PC-9 (cell line): ENCODE data around the gene CNTN5. TPM values are rescaled to one million over a fixed set of nuclear protein-coding genes. Genes with fewer than 3 reads are reported as not detected.

ENCODE experiments used
- BruUV-seq: library from RNA; stranded (reverse); fragments of 400-500 nt; replicated peaks from 2 replicates; lab custom pipeline; 2021; lab: Mats Ljungman, UMichigan
- CTCF ChIA-PET: fragments of 300-600 bp; sonication (Branson Sonifier 250); formaldehyde crosslinking; loops from one replicate; lab custom pipeline; 2022; ENCODE audit warnings: antibody characterized with exemption; lab: Charles Lee
- POLR2A ChIA-PET: fragments of 300-600 bp; sonication (Branson Sonifier 250); formaldehyde crosslinking; loops from one replicate; lab custom pipeline; 2022; ENCODE audit warnings: antibody characterized with exemption; ENCODE audit not compliant: unreplicated experiment; lab: Charles Lee
- DNase-seq, 2 experiments: peaks; one replicate each; pipeline versions ENCODE4 v3.0.0 to v3.0.0-alpha.2; 2015 to 2022; ENCODE audit warnings: mixed read lengths in 1 of 2
- H2AFZ ChIP-seq: fragments of 200-600 bp; sonication (generic); 2 replicates; pipeline ENCODE4 v1.8.1; 2017; ENCODE audit warnings: antibody characterized with exemption
- H3F3A ChIP-seq: fragments of 200-600 bp; sonication (generic); 2 replicates; pipeline ENCODE4 v1.8.1; 2017; ENCODE audit warnings: antibody characterized with exemption, mild to moderate bottlenecking, low read depth; ENCODE audit not compliant: insufficient read depth
- H3K27ac ChIP-seq: fragments of 200-600 bp; sonication (generic); 2 replicates; pipeline ENCODE4 v1.6.1; 2016; ENCODE audit warnings: mixed run types
- H3K27me3 ChIP-seq: fragments of 200-600 bp; sonication (generic); 2 replicates; pipeline ENCODE4 v1.6.1; 2016; ENCODE audit warnings: low read depth, mixed run types; ENCODE audit not compliant: insufficient read depth
- H3K36me3 ChIP-seq: fragments of 200-600 bp; sonication (generic); 2 replicates; pipeline ENCODE4 v1.6.1; 2016; ENCODE audit warnings: low read depth, mixed run types
- H3K4me1 ChIP-seq: fragments of 200-600 bp; sonication (generic); replicated peaks from 2 replicates; pipeline ENCODE4 v1.6.1; 2016; ENCODE audit warnings: mixed run types; ENCODE audit not compliant: insufficient read depth
- H3K4me2 ChIP-seq: fragments of 200-600 bp; sonication (generic); 2 replicates; pipeline ENCODE4 v1.6.1; 2017; ENCODE audit warnings: mixed run types
- H3K4me3 ChIP-seq: fragments of 200-600 bp; sonication (generic); 2 replicates; pipeline ENCODE4 v1.6.1; 2016; ENCODE audit warnings: mixed run types
- H3K79me2 ChIP-seq: fragments of 200-600 bp; sonication (generic); 2 replicates; pipeline ENCODE4 v1.6.1; 2017; ENCODE audit warnings: low read depth, mixed run types
- H3K9me2 ChIP-seq: fragments of 200-600 bp; sonication (generic); 2 replicates; pipeline ENCODE4 v1.8.1; 2017; ENCODE audit warnings: mild to moderate bottlenecking; ENCODE audit not compliant: insufficient read depth
- H3K9me3 ChIP-seq: fragments of 200-600 bp; sonication (generic); 2 replicates; pipeline ENCODE4 v1.8.1; 2016; ENCODE audit warnings: low read depth; ENCODE audit not compliant: insufficient read depth
- H4K20me1 ChIP-seq: fragments of 200-600 bp; sonication (generic); 2 replicates; pipeline ENCODE4 v1.8.1; 2017; ENCODE audit not compliant: insufficient read depth
- CTCF ChIP-seq: fragments of 200-600 bp; sonication (generic); conservative IDR thresholded peaks from 2 replicates; pipeline ENCODE4 v1.6.1; 2017; ENCODE audit warnings: mixed run types, antibody characterized with exemption, mild to moderate bottlenecking, moderate library complexity
- EZH2 ChIP-seq: fragments of 200-600 bp; sonication (generic); IDR thresholded peaks from 2 replicates; pipeline ENCODE4 v1.8.0; 2017; ENCODE audit warnings: antibody characterized with exemption, low read depth
- intact Hi-C: fragments of 100-400 bp; cut with micrococcal nuclease; formaldehyde crosslinking; loops from one replicate; pipeline ENCODE4 v1.10.0; 2022; ENCODE audit not compliant: unreplicated experiment
- total RNA-seq: library from RNA; stranded (reverse); gene quantifications from 2 replicates; pipeline ENCODE4 v1.2.3, GENCODE V29; 2021

Gene CNTN5
- total RNA-seq, 1 experiment from 2014 or later: not detected

DNA sequence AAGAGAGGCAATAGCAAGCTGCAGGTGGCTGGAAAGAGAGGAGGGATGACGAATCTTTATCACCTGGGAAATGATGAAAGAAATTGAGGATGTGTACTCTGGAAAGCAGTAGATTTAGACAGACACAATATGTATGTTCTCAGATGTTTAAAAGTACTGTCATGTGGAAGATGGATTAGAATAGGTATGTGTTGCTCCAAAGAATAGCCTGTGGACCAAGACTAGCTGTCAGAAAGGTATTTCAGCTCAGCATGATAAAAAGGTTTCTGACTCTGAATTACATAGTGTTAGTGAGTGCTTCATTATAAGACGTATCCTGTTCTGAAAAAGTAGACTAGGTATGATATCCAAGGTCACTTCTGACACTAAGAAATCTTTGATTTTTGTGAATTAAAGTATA, 322.4 kb downstream of the CNTN5 start:
- TF ChIP-seq EZH2: no peak
- no peak for TF ChIP-seq CTCF
- ChIA-PET POLR2A (no interaction called here), CTCF (no interaction called here)
- Histone ChIP-seq H3K27me3 (no peaks in the 10 kb centered on the region), H3K36me3 (no peaks in the 10 kb centered on the region), H3K79me2 (no peaks in the 10 kb centered on the region), H3K4me2 (no peak overlapping the region), H3K4me1 (no peaks in the 10 kb centered on the region), H4K20me1 (no peaks in the 10 kb centered on the region), H2AFZ (no peak overlapping the region), H3K9me2 (no peaks in the 10 kb centered on the region), H3K9me3 (no peaks in the 10 kb centered on the region), H3F3A (no peaks in the 10 kb centered on the region), H3K27ac (no peak overlapping the region), H3K4me3 (no peak overlapping the region)
- no TSS peak for BruUV-seq
- DNase-seq: no peak
- intact Hi-C loops: no loop called here

DNA sequence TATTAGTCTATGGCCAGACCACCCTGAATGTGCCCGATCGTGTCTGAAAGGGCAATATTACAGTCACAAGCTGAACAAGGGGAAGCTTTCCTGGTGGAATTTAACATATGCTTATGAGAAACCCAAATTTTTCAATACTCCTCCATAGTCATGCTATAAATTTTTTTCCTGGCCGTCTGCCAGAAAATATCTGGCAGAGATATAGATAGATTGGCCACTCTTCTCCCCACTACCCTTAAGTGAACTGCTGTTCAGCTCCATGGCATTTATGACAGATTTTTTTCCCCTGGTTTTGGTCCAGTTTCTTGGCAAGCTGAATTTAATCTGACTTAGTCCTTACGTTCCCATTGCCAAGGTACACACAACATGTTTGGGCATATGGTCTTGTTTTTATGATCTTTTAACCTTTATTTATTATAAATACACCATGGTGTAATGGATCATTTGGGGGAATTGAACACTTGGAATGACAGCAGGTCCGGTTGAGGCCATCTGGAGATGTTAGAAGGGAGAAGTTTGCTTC, 328.5 kb downstream of the CNTN5 start:
- Histone ChIP-seq H4K20me1 (no peaks in the 10 kb centered on the region), H3K36me3 (no peaks in the 10 kb centered on the region), H3K4me1 (no peaks in the 10 kb centered on the region), H3K9me2 (no peaks in the 10 kb centered on the region), H3K27me3 (no peaks in the 10 kb centered on the region), H3K9me3 (no peaks in the 10 kb centered on the region), H3F3A (no peaks in the 10 kb centered on the region), H3K27ac (no peak overlapping the region), H3K4me2 (no peak overlapping the region), H3K79me2 (no peaks in the 10 kb centered on the region), H2AFZ (no peak overlapping the region), H3K4me3 (no peak overlapping the region)
- TF ChIP-seq EZH2 (no peak), CTCF (no peak)
- intact Hi-C loops: no loop called here
- DNase-seq: no peak
- ChIA-PET CTCF (no interaction called here), POLR2A (no interaction called here)
- no TSS peak for BruUV-seq

DNA sequence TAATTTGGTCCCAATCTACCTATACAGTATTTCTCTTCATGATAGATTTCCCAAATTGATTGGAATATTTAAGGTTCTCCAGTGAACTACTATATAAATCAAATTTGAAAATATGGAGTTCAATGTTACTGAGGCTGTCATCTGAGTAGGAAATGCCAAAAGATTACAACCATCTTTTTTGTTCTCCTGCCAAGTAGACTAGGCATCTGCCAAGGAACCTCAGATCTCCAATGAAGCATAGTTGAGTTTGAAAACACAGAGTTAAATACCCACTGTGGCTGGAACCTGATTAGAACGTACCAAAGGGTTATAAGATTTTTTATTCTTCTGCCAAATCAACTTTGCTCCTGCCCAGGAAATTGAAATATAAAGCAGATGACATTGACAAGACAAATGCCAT, 330.9 kb downstream of the CNTN5 start:
- no peak overlapping the region for H3K4me2 ChIP-seq

More for the DNA sequence above, 330.9 kb downstream of the CNTN5 start:
- H3K27ac ChIP-seq: no peak overlapping the region
- ChIA-PET POLR2A (no interaction called here), CTCF (no interaction called here)
- H2AFZ ChIP-seq: no peak overlapping the region
- no peaks in the 10 kb centered on the region for H3K27me3 ChIP-seq
- no peak overlapping the region for H3K4me3 ChIP-seq
- no peaks in the 10 kb centered on the region for H3F3A ChIP-seq
- no peaks in the 10 kb centered on the region for H3K4me1 ChIP-seq
- DNase-seq: no peak
- BruUV-seq: no TSS peak
- H4K20me1 ChIP-seq: no peaks in the 10 kb centered on the region
- H3K9me3 ChIP-seq: no peaks in the 10 kb centered on the region
- TF ChIP-seq EZH2: no peak
- no peak for TF ChIP-seq CTCF
- intact Hi-C loops: no loop called here
- no peaks in the 10 kb centered on the region for H3K36me3 ChIP-seq
- no peaks in the 10 kb centered on the region for H3K79me2 ChIP-seq
- no peaks in the 10 kb centered on the region for H3K9me2 ChIP-seq
